ENCODE results near the gene PDIA3.

GRCh38 chr15:43771816-43772215 is 25.6 kb downstream of the PDIA3 start:
- TF ChIP-seq CTCF (IDR thresholded peaks at IDR 0.05) (no peak), POLR2A (IDR thresholded peaks at IDR 0.05) (no peak)

All from sigmoid colon (tissue), 3 donors.